GM23248 (cell line): Measurements from ENCODE around the gene EHMT1. TPM values are rescaled to one million over a fixed set of nuclear protein-coding genes. Genes with fewer than 3 reads are reported as not detected.

Experiments
- DNase-seq: peaks from one replicate; pipeline ENCODE4 v3.0.0-alpha.2; 2015
- H2AFZ ChIP-seq: fragments of 200-600 bp; sonication (generic); 2 replicates; pipeline ENCODE4 v1.6.1; 2016; ENCODE audit warnings: antibody characterized with exemption
- H3F3A ChIP-seq: fragments of 200-600 bp; sonication (generic); 2 replicates; pipeline ENCODE4 v1.6.1; 2016; ENCODE audit warnings: mild to moderate bottlenecking, antibody characterized with exemption, mixed run types; ENCODE audit not compliant: insufficient read depth
- H3K27ac ChIP-seq: fragments of 200-600 bp; sonication (generic); 2 replicates; pipeline ENCODE4 v1.5.1; 2016; ENCODE audit warnings: mild to moderate bottlenecking
- H3K27me3 ChIP-seq: fragments of 200-600 bp; sonication (generic); replicated peaks from 2 replicates; pipeline ENCODE4 v1.6.1; 2016; ENCODE audit warnings: mild to moderate bottlenecking; ENCODE audit not compliant: insufficient read depth
- H3K36me3 ChIP-seq: fragments of 200-600 bp; sonication (generic); 2 replicates; pipeline ENCODE4 v1.6.1; 2016; ENCODE audit warnings: low read depth, mild to moderate bottlenecking
- H3K4me1 ChIP-seq: fragments of 200-600 bp; sonication (generic); 2 replicates; pipeline ENCODE4 v1.6.1; 2016; ENCODE audit warnings: mild to moderate bottlenecking; ENCODE audit not compliant: insufficient read depth
- H3K4me2 ChIP-seq: fragments of 200-600 bp; sonication (generic); one replicate; pipeline ENCODE4 v1.6.1; 2016; ENCODE audit warnings: mild to moderate bottlenecking; ENCODE audit not compliant: unreplicated experiment
- H3K4me3 ChIP-seq: fragments of 200-600 bp; sonication (generic); 2 replicates; pipeline ENCODE4 v1.5.1; 2016; ENCODE audit warnings: mild to moderate bottlenecking
- H3K79me2 ChIP-seq: fragments of 200-600 bp; sonication (generic); 2 replicates; pipeline ENCODE4 v1.6.1; 2016; ENCODE audit warnings: mild to moderate bottlenecking; ENCODE audit not compliant: insufficient read depth
- H3K9ac ChIP-seq: fragments of 200-600 bp; sonication (generic); 2 replicates; pipeline ENCODE4 v1.6.1; 2016; ENCODE audit warnings: mild to moderate bottlenecking
- H3K9me2 ChIP-seq: fragments of 200-600 bp; sonication (generic); 2 replicates; pipeline ENCODE4 v1.6.1; 2016; ENCODE audit warnings: mixed run types, mild to moderate bottlenecking, moderate library complexity; ENCODE audit not compliant: insufficient read depth
- H3K9me3 ChIP-seq: fragments of 200-600 bp; sonication (generic); one replicate; pipeline ENCODE4 v1.6.1; 2017; ENCODE audit warnings: low read depth
- H4K20me1 ChIP-seq: fragments of 200-600 bp; sonication (generic); 2 replicates; pipeline ENCODE4 v1.6.0; 2016; ENCODE audit not compliant: insufficient read depth
- EZH2 ChIP-seq: fragments of 200-600 bp; sonication (generic); IDR thresholded peaks from 2 replicates; pipeline ENCODE4 v1.6.1; 2018; ENCODE audit warnings: antibody characterized with exemption, mild to moderate bottlenecking; ENCODE audit not compliant: insufficient read depth, poor library complexity, severe bottlenecking
- EZH2phosphoT487 ChIP-seq: fragments of 200-600 bp; sonication (generic); IDR thresholded peaks from 2 replicates; pipeline ENCODE4 v1.6.1; 2018; ENCODE audit warnings: antibody characterized with exemption, moderate library complexity, mild to moderate bottlenecking, low read depth; ENCODE audit not compliant: insufficient read depth
- WGBS, 2 experiments: methylation state at CpG; one replicate each; pipeline ENCODE4 v1.1.6; 2015 to 2017; ENCODE audit warnings: low lambda C conversion rate in 2 of 2, low coverage in 1 of 2; ENCODE audit errors: missing lambda C conversion rate in 2 of 2; 5-methylcytosine and 5-hydroxymethylcytosine counted together
- in situ Hi-C: fragments of 300-500 bp; cut with MboI; formaldehyde crosslinking; loops from 2 replicates; pipeline ENCODE4 v1.15.0; 2020
- polyA plus RNA-seq: library from polyadenylated mRNA; unstranded; fragments of >200 nt; fragmentation: Nextera tagmentation; extraction: Ambion mirVana; gene quantifications from 2 replicates; pipeline ENCODE4 v1.2.1, GENCODE V29; 2016
- total RNA-seq: library from RNA; depleted of rRNA; stranded (reverse); fragments of >200 nt; shearing (Covaris generic); gene quantifications from 2 replicates; pipeline ENCODE4 v1.2.3, GENCODE V29; 2014

The EHMT1 gene
- total and polyA plus RNA-seq, 2 experiments from 2014 or later, result 26.8 to 31.0 TPM

GRCh38 chr9:137817236-137818200 is 198.7 kb downstream of the EHMT1 start:
- Histone ChIP-seq H3K9me3 (no peaks in the 10 kb centered on the region), H3K27ac (no peak overlapping the region), H3K27me3 (no peaks in the 10 kb centered on the region), H3K9me2 (no peaks in the 10 kb centered on the region), H3F3A (no peaks in the 10 kb centered on the region), H3K4me3 (no peak overlapping the region), H4K20me1 (no peaks in the 10 kb centered on the region), H3K9ac (no peak overlapping the region), H3K36me3 (peaks cover 3% of the 10 kb centered on the region; the same call in 1 of the 2 replicates), H3K4me2 (no peak overlapping the region), H3K79me2 (no peaks in the 10 kb centered on the region), H2AFZ (no peak overlapping the region), H3K4me1 (no peaks in the 10 kb centered on the region)
- in situ Hi-C loops, result no loop called here
- WGBS, 2 experiments, result 96 to 99% methylated on average over 33 to 35 of the region's 35 CpGs
- no peak for DNase-seq
- no peak for TF ChIP-seq EZH2
- no peak for TF ChIP-seq EZH2phosphoT487

- no peaks in the 10 kb centered on the region for H3K27me3 ChIP-seq
- H3K27ac ChIP-seq, result no peak overlapping the region
- H2AFZ ChIP-seq, result no peak overlapping the region
- no peaks in the 10 kb centered on the region for H3K9me2 ChIP-seq
- H3K36me3 ChIP-seq, result peaks cover 3% of the 10 kb centered on the region; the same call in 1 of the 2 replicates
- H3F3A ChIP-seq, result no peaks in the 10 kb centered on the region
- TF ChIP-seq EZH2phosphoT487 (no peak), EZH2 (no peak)
- DNase-seq, result no peak
- no peak overlapping the region for H3K4me2 ChIP-seq
- in situ Hi-C loops, result no loop called here
- no peaks in the 10 kb centered on the region for H3K4me1 ChIP-seq
- no peaks in the 10 kb centered on the region for H3K79me2 ChIP-seq
- H3K9me3 ChIP-seq, result no peaks in the 10 kb centered on the region
- H3K4me3 ChIP-seq, result no peak overlapping the region
- no peaks in the 10 kb centered on the region for H4K20me1 ChIP-seq
- 92 to 100% methylated on average over 4 to 23 of the region's 23 CpGs for WGBS, 2 experiments
- H3K9ac ChIP-seq, result no peak overlapping the region
These were observed 199.5 kb downstream of the EHMT1 start for GRCh38 chr9:137818286-137818685.

GRCh38 chr9:137820161-137820855 is 201.5 kb downstream of the EHMT1 start:
- peaks cover 7% of the 10 kb centered on the region; the same call in 1 of the 2 replicates for H3K36me3 ChIP-seq
- no peaks in the 10 kb centered on the region for H4K20me1 ChIP-seq
- no peaks in the 10 kb centered on the region for H3K9me2 ChIP-seq
- H3F3A ChIP-seq, result no peaks in the 10 kb centered on the region
- no peak overlapping the region for H3K4me2 ChIP-seq
- H3K9me3 ChIP-seq, result no peaks in the 10 kb centered on the region
- WGBS, 2 experiments, result 73 to 80% methylated on average over 11 of the region's 11 CpGs
- no peak overlapping the region for H3K4me3 ChIP-seq
- H3K27me3 ChIP-seq, result no peaks in the 10 kb centered on the region
- in situ Hi-C loops, result no loop called here
- DNase-seq, result peak; percentile 13
- no peak overlapping the region for H3K9ac ChIP-seq
- no peaks in the 10 kb centered on the region for H3K4me1 ChIP-seq
- H3K27ac ChIP-seq, result no peak overlapping the region
- no peak overlapping the region for H2AFZ ChIP-seq
- TF ChIP-seq EZH2phosphoT487 (no peak), EZH2 (no peak)
- no peaks in the 10 kb centered on the region for H3K79me2 ChIP-seq

GRCh38 chr9:137823986-137824771 is 205.4 kb downstream of the EHMT1 start:
- 92 to 93% methylated on average over 10 of the region's 10 CpGs for whole genome bisulfite sequencing, 2 experiments
- H3K9me3 ChIP-seq, result no peaks in the 10 kb centered on the region
- H3K36me3 ChIP-seq, result peaks cover 7% of the 10 kb centered on the region; the same call in 1 of the 2 replicates
- no peak for DNase-seq
- H3F3A ChIP-seq, result no peaks in the 10 kb centered on the region
- no peak overlapping the region for H3K27ac ChIP-seq
- no peak for TF ChIP-seq EZH2phosphoT487
- TF ChIP-seq EZH2, result no peak
- no peak overlapping the region for H3K4me3 ChIP-seq
- H3K27me3 ChIP-seq, result no peaks in the 10 kb centered on the region
- no peak overlapping the region for H2AFZ ChIP-seq
- in situ Hi-C loops, result no loop called here
- H3K79me2 ChIP-seq, result no peaks in the 10 kb centered on the region
- no peaks in the 10 kb centered on the region for H3K4me1 ChIP-seq
- no peak overlapping the region for H3K4me2 ChIP-seq
- no peaks in the 10 kb centered on the region for H4K20me1 ChIP-seq
- H3K9me2 ChIP-seq, result no peaks in the 10 kb centered on the region
- no peak overlapping the region for H3K9ac ChIP-seq
